ENCODE data around the gene PTPRM.

DNA sequence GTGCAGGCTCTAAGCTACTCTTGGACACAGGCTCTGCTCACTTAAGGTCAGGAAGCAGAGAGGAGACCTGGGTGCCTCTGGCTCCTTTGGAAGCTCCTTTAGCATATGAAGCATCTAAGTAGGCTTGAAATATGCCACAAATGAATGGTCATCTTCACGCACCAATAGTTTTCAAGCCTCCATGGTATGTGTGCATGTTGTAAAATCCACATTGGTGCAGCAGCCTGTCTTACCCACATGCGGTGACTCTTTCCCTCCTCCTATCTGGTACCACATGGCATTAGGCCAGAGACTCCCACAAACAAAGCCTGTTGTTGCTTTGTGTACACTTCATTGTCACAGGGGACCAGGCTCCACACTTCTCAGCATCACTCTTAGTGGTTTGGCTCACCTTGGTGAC, 599.9 kb downstream of the PTPRM start:
- TF ChIP-seq, protein P1, sequence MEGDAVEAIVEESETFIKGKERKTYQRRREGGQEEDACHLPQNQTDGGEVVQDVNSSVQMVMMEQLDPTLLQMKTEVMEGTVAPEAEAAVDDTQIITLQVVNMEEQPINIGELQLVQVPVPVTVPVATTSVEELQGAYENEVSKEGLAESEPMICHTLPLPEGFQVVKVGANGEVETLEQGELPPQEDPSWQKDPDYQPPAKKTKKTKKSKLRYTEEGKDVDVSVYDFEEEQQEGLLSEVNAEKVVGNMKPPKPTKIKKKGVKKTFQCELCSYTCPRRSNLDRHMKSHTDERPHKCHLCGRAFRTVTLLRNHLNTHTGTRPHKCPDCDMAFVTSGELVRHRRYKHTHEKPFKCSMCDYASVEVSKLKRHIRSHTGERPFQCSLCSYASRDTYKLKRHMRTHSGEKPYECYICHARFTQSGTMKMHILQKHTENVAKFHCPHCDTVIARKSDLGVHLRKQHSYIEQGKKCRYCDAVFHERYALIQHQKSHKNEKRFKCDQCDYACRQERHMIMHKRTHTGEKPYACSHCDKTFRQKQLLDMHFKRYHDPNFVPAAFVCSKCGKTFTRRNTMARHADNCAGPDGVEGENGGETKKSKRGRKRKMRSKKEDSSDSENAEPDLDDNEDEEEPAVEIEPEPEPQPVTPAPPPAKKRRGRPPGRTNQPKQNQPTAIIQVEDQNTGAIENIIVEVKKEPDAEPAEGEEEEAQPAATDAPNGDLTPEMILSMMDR (conservative IDR thresholded peaks at IDR 0.05; ENCODE audit: low read depth, low read length): no peak
- TF ChIP-seq EZH2 (IDR thresholded peaks at IDR 0.05; ENCODE audit: borderline replicate concordance, low read depth, low read length, poor library complexity, severe bottlenecking): no peak
